GM12878 (cell line): ENCODE measurements around the gene FANCC. TPM values are rescaled to one million over a fixed set of nuclear protein-coding genes. Genes with fewer than 3 reads are reported as not detected.

Experiments
- ATAC-seq: fragments of 200-7000 bp; cut with Tn5 transposase; 3 replicates; pipeline ENCODE4 v1.9.1; 2020; ENCODE audit warnings: mild to moderate bottlenecking, moderate library complexity
- BruUV-seq: library from RNA; stranded (reverse); fragments of 400-500 nt; replicated peaks from 2 replicates; lab custom pipeline; 2021; lab: Mats Ljungman, UMichigan
- CTCF ChIA-PET: fragments of 300-600 bp; sonication (Branson Sonifier 250); formaldehyde crosslinking; extraction: SDS; loops from one replicate; lab custom pipeline; 2021; ENCODE audit warnings: inconsistent platforms; lab: Yijun Ruan, JAX
- POLR2A ChIA-PET: fragments of 350-600 bp; formaldehyde crosslinking; extraction: SDS; loops from one replicate; lab custom pipeline; 2021; ENCODE audit warnings: inconsistent platforms; lab: Charles Lee
- RAD21 ChIA-PET: fragments of 300-600 bp; sonication (Branson Sonifier 250); formaldehyde crosslinking; loops from one replicate; lab custom pipeline; 2023; ENCODE audit warnings: antibody characterized with exemption; ENCODE audit not compliant: unreplicated experiment; lab: Charles Lee
- SMC1A ChIA-PET: fragments of 300-600 bp; sonication (Branson Sonifier 250); formaldehyde crosslinking; loops from one replicate; lab custom pipeline; 2023; ENCODE audit not compliant: unreplicated experiment, uncharacterized antibody; lab: Charles Lee
- DNase-seq: peaks from one replicate; pipeline ENCODE4 v3.0.0-alpha.2; 2011; ENCODE audit warnings: low read depth, low spot score
- FAIRE-seq: peaks from 3 replicates; lab custom pipeline; 2011; peaks lifted over from hg19 to GRCh38; lab: Jason Lieb, UNC
- H2AFZ ChIP-seq: 2 replicates; pipeline ENCODE4 v1.6.0; 2011; ENCODE audit warnings: low read depth, low read length, control low read depth; ENCODE audit not compliant: control insufficient read depth
- H3K27ac ChIP-seq: 2 replicates; pipeline ENCODE4 v1.5.1; 2011; ENCODE audit warnings: control low read depth; ENCODE audit not compliant: control insufficient read depth, insufficient read depth
- H3K27me3 ChIP-seq, 2 experiments: replicated peaks in 1 of 2; 2 replicates each; pipeline versions ENCODE4 v1.6.0 to v1.6.1; 2011; ENCODE audit warnings: low read length in 1 of 2; ENCODE audit not compliant: control insufficient read depth in 2 of 2, insufficient read depth in 2 of 2
- H3K36me3 ChIP-seq, 2 experiments: 2 replicates each; pipeline ENCODE4 v1.5.1; 2011; ENCODE audit warnings: low read length in 1 of 2; ENCODE audit not compliant: control insufficient read depth in 2 of 2, insufficient read depth in 2 of 2
- H3K4me1 ChIP-seq: 2 replicates; pipeline ENCODE4 v1.6.1; 2011; ENCODE audit warnings: mild to moderate bottlenecking, low read length, moderate library complexity, mixed read lengths; ENCODE audit not compliant: control insufficient read depth, insufficient read depth
- H3K4me2 ChIP-seq: 2 replicates; pipeline ENCODE4 v1.6.0; 2011; ENCODE audit warnings: control low read depth; ENCODE audit not compliant: control insufficient read depth, insufficient read depth
- H3K4me3 ChIP-seq: fragments of 200-600 bp; sonication (generic); 2 replicates; pipeline ENCODE4 v1.5.1; 2016
- H3K79me2 ChIP-seq: 2 replicates; pipeline ENCODE4 v1.6.0; 2011; ENCODE audit warnings: low read length; ENCODE audit not compliant: control insufficient read depth, insufficient read depth
- H3K9ac ChIP-seq: 2 replicates; pipeline ENCODE4 v1.8.0; 2011; ENCODE audit warnings: low read length, control low read depth, mixed read lengths; ENCODE audit not compliant: control insufficient read depth, insufficient read depth
- H3K9me3 ChIP-seq: replicated peaks from 3 replicates; pipeline ENCODE4 v1.5.1; 2011; ENCODE audit warnings: mild to moderate bottlenecking, low read length; ENCODE audit not compliant: control insufficient read depth, insufficient read depth
- H4K20me1 ChIP-seq: 2 replicates; pipeline ENCODE4 v1.6.0; 2011; ENCODE audit not compliant: control insufficient read depth, insufficient read depth
- CBFB ChIP-seq: IDR thresholded peaks from 2 replicates; pipeline ENCODE4 v1.6.1; 2016; ENCODE audit warnings: antibody characterized with exemption, low read depth
- CEBPB ChIP-seq, 2 experiments: fragments of 150-350 bp in 1 of 2; IDR thresholded peaks; 2 replicates each; pipeline ENCODE4 v1.6.1; 2012 to 2014; ENCODE audit warnings: low read depth in 2 of 2, low read length in 2 of 2, borderline replicate concordance in 1 of 2, inconsistent platforms in 1 of 2
- CUX1 ChIP-seq: IDR thresholded peaks from 2 replicates; pipeline ENCODE4 v1.6.1; 2012; ENCODE audit warnings: improper control_type of control experiment, low read depth, low read length; ENCODE audit not compliant: insufficient replicate concordance
- IKZF2 ChIP-seq, 2 experiments: fragments of 450-650 bp; IDR thresholded peaks; 2 replicates each; pipeline ENCODE4 v1.6.1; 2017; ENCODE audit warnings: mild to moderate bottlenecking in 2 of 2, moderate library complexity in 2 of 2
- KLF5 ChIP-seq: fragments of 450-650 bp; IDR thresholded peaks from 2 replicates; pipeline ENCODE4 v1.6.1; 2014; ENCODE audit warnings: mild to moderate bottlenecking; ENCODE audit not compliant: partially characterized antibody
- LARP7 ChIP-seq: fragments of 450-650 bp; IDR thresholded peaks from 2 replicates; pipeline ENCODE4 v1.6.1; 2017; ENCODE audit warnings: mild to moderate bottlenecking
- MEF2B ChIP-seq: fragments of 450-650 bp; IDR thresholded peaks from 2 replicates; pipeline ENCODE4 v1.6.1; 2018; ENCODE audit warnings: mild to moderate bottlenecking, moderate library complexity; ENCODE audit not compliant: partially characterized antibody, poor library complexity, severe bottlenecking
- PAX5 ChIP-seq: IDR thresholded peaks from 2 replicates; pipeline ENCODE4 v1.6.1; 2011; ENCODE audit warnings: low read depth, low read length, borderline replicate concordance
- SIX5 ChIP-seq: IDR thresholded peaks from 2 replicates; pipeline ENCODE4 v1.6.1; 2011; ENCODE audit warnings: mild to moderate bottlenecking, low read depth, low read length, moderate library complexity; ENCODE audit not compliant: severe bottlenecking
- SP1 ChIP-seq: IDR thresholded peaks from one replicate; pipeline ENCODE4 v1.6.1; 2011; ENCODE audit warnings: low read depth, low read length
- SPI1 ChIP-seq: IDR thresholded peaks from 2 replicates; pipeline ENCODE4 v1.6.1; 2011; ENCODE audit warnings: low read depth, mild to moderate bottlenecking, low read length, moderate library complexity, borderline replicate concordance; ENCODE audit not compliant: insufficient read depth
- TBL1XR1 ChIP-seq: IDR thresholded peaks from 2 replicates; pipeline ENCODE4 v1.6.1; 2012; ENCODE audit warnings: low read depth, low read length, improper control_type of control experiment
- WRNIP1 ChIP-seq: IDR thresholded peaks from 2 replicates; pipeline ENCODE4 v1.6.1; 2011; ENCODE audit warnings: low read depth, low read length, improper control_type of control experiment, borderline replicate concordance
- ZBED1 ChIP-seq: IDR thresholded peaks from 2 replicates; pipeline ENCODE4 v1.6.1; 2016; ENCODE audit warnings: borderline replicate concordance
- ZNF207 ChIP-seq: fragments of 450-650 bp; IDR thresholded peaks from 2 replicates; pipeline ENCODE4 v1.6.1; 2014; ENCODE audit warnings: antibody characterized with exemption, mild to moderate bottlenecking, borderline replicate concordance
- ZNF24 ChIP-seq: fragments of 450-650 bp; IDR thresholded peaks from 2 replicates; pipeline ENCODE4 v1.6.1; 2017; ENCODE audit warnings: antibody characterized with exemption, mild to moderate bottlenecking
- ZNF622 ChIP-seq: fragments of 450-650 bp; IDR thresholded peaks from 2 replicates; pipeline ENCODE4 v1.6.1; 2017; ENCODE audit warnings: mild to moderate bottlenecking, inconsistent platforms
- WGBS: methylation state at CpG from one replicate; pipeline ENCODE4 v1.1.6; 2016; ENCODE audit warnings: low lambda C conversion rate; ENCODE audit not compliant: insufficient replicate concordance, insufficient coverage; ENCODE audit errors: missing lambda C conversion rate; 5-methylcytosine and 5-hydroxymethylcytosine counted together
- in situ Hi-C: fragments of 300-500 bp; cut with MboI; formaldehyde crosslinking; loops from 9 replicates; pipeline ENCODE4 v1.14.3; 2018; ENCODE audit warnings: mixed read lengths
- intact Hi-C: fragments of 100-400 bp; cut with micrococcal nuclease; formaldehyde crosslinking; loops from one replicate; pipeline ENCODE4 v1.14.2; 2022; ENCODE audit not compliant: unreplicated experiment
- polyA plus RNA-seq, 11 experiments: library from polyadenylated mRNA; depleted of rRNA in 4 of 11; unstranded in 6 of 11; stranded (reverse) in 5 of 11; fragments of >200 nt; fragmentation: Nextera tagmentation in 4 of 11; fragmentation: Illumina TruSeq in 1 of 11; extraction: Ambion mirVana in 4 of 11; extraction: Trizol in 1 of 11; gene quantifications; 1 replicate in 1 of 11; 2 replicates in 10 of 11; pipeline versions ENCODE4 v1.2.1 to v1.2.3, GENCODE V29; 2011 to 2016; ENCODE audit warnings: inconsistent platforms in 2 of 11, missing spikeins in 2 of 11, low read depth in 1 of 11
- total RNA-seq, 4 experiments: library from RNA; depleted of rRNA in 3 of 4; stranded (reverse); fragments of >200 nt in 3 of 4; fragmentation: Illumina TruSeq in 1 of 4; extraction: Trizol in 1 of 4; gene quantifications; 2 replicates each; pipeline versions ENCODE4 v1.2.1 to v1.2.3, GENCODE V29; 2013 to 2021

FANCC gene
- total and polyA plus RNA-seq, 10 of the 15 experiments (the other 5 are each of a cell fraction or from before 2014, with no cell fraction given) = 1.2 to 16.8 (median 10.5) TPM

- TF ChIP-seq CUX1 (no peak), CEBPB (IDR thresholded peaks at IDR 0.05; ENCODE audit: borderline replicate concordance in 1 of 2, low read depth in 2 of 2, low read length in 2 of 2) (no peak)
Observed at GRCh38 chr9:95175523-95175922, 142.0 kb downstream of the FANCC start (continued).

- no peak overlapping the region for H3K4me2 ChIP-seq
- RAD21 ChIA-PET = no interaction called here
- WGBS = 100% methylated on average over 1 of the region's 1 CpG
- CTCF ChIA-PET = interaction anchor here (0.6 kb wide), 1 partner anchor 46 kb away, joined by 3 read pairs; no protein-coding TSS in a partner anchor
- peaks cover 5% of the 10 kb centered on the region; the same call in 1 of the 2 replicates for H3K4me1 ChIP-seq
- no peak overlapping the region for H3K4me3 ChIP-seq
- no peak overlapping the region for H3K9ac ChIP-seq
- POLR2A ChIA-PET = interaction anchor here (1.4 kb wide), 1 partner anchor 45 kb away, joined by 3 read pairs; no protein-coding TSS in a partner anchor
- FAIRE-seq (no peak), ATAC-seq (no peak), DNase-seq (no peak)
- H3K36me3 ChIP-seq = no peaks in the 10 kb centered on the region
- no TSS peak for BruUV-seq
- H4K20me1 ChIP-seq = no peaks in the 10 kb centered on the region
- no peaks in the 10 kb centered on the region for H3K27me3 ChIP-seq
- intact Hi-C loops = no loop called here
- in situ Hi-C loops = no loop called here
- no peak overlapping the region for H3K27ac ChIP-seq
- SMC1A ChIA-PET = interaction anchor here (0.9 kb wide), 1 partner anchor 46 kb away, joined by 3 read pairs; no protein-coding TSS in a partner anchor
- H3K9me3 ChIP-seq = no peaks in the 10 kb centered on the region
- no peak overlapping the region for H2AFZ ChIP-seq
- H3K79me2 ChIP-seq = no peaks in the 10 kb centered on the region
- TF ChIP-seq ZNF207 (no peak), LARP7 (no peak), SP1 (no peak), SIX5 (no peak), KLF5 (no peak), ZNF622 (no peak), SPI1 (no peak), MEF2B (no peak), TBL1XR1 (no peak), ZNF24 (no peak), ZBED1 (no peak), PAX5 (no peak), IKZF2 (IDR thresholded peaks at IDR 0.05) (no peak), WRNIP1 (no peak), CBFB (no peak)
Observed at GRCh38 chr9:95174038-95174437, 143.5 kb downstream of the FANCC start.
